NCI-H526 treated with DMSO at 0.1 percent for 48 hours (cell line): Measurements from ENCODE around the gene NDE1.
"Not testable (repeated sequence)": the region's sequence is repeated elsewhere in the genome, so short reads cannot be mapped to it uniquely, and the experiment has no call there.

ENCODE experiments used
- DNase-seq: peaks from one replicate; lab custom pipeline; 2025; lab: John Stamatoyannopoulos, UW

NDE1 gene, protein sequence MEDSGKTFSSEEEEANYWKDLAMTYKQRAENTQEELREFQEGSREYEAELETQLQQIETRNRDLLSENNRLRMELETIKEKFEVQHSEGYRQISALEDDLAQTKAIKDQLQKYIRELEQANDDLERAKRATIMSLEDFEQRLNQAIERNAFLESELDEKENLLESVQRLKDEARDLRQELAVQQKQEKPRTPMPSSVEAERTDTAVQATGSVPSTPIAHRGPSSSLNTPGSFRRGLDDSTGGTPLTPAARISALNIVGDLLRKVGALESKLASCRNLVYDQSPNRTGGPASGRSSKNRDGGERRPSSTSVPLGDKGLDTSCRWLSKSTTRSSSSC

DNA sequence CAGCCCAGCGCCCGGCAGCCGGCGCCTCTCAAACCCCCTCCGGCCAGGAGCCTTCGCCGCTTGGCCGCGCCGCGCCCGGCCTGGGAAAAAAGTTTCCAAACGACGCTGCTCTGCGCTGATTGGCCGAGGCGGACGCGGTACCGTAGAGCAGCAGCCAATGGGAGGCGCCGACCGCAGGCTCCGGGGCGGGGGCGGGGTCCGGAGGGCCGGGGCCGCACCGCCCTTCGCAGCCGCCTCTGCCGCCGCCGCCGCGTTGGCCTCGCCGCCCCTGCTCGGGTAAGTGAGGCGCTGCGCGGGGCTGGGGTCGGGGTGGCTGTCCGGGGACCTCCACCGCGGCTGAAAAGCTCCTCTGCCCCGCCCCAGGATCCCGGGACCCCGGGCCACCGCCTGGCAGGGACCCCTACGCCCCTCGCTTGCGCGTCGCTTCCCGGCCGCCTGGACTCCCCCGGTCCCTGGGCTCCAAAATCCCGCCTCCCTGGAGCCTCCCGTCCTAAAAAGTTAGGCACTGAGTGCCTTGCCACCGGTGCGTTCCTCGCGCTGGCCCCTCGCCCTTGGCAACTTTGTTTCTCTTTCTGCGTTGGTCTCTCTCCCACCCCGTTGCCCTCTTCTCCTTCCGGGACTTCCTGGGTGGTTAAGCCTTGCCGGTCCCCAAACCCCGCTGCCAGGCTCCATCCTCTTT is at the start of gene NDE1:
NDE1 (plus strand) TSS at position 227 of the 679 bp plus-strand sequence. CDS start 14,534 bp downstream, outside the sequence.
- peak; percentile 77 for DNase-seq

DNA sequence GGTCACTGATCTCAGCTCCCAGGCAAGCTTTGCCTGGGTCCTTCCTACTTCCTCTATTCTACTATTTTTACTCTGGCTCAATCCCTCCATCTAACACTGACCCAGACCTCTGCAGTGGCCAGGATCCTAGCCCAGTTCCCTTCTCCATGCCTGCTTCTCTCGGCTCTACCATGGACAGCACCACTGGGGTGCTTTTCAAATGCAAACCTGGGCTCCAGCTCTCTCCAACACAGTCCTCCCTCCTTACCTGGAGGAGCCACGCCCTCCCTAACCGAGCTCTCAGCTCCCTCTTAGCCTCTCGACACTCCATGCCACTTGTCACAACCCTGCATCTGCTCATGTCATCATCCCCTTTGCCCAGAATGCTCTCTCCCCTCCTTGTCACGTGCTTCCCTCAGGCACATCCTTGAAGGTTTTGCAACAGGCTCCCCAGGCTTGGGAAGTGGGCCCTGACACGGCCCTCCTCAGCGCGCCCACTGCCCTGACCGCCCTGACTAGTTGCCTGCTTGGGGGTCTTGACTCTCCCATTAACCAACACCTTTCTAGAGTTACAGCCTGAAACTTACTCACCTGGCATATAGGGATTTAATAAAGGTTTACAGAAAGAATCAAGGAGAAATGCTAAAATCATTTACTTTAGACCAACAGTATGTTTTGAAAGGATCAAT is 48.7 kb upstream of the NDE1 start:
- DNase-seq = no peak

DNA sequence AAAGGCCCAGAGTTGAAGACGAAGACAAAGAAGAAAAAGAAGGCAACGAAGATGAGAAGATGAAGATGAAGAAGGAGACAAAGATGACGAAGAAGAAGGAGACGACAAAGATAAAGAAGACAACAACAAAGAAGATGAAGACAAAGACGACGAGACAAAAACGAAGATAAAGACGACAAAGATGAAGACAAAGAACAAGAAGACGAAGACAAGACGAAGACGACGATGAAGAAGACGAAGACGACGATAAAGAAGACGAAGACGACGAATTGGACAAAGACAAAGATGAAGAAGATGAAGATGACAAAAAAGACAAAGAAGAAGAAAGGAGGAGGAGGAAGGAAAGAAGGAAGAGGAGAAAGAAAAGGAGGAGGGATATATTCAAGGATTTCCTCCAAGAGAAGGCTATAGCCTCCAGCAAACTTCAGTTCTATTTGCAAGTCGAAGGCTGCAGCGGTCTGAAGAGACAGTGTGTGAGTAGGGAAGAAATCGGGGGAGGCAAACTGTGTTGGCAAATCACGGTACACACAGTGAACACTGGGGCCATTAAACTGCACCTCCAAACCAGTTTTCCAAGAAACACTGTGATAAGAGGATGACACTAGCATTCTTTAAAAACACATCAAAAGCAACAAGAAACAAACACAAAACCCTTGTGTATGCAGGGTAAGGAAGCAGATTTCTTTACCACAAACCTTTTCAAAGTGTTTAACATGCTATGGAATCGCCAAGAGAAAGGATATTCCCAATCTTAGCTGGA is 47.6 kb upstream of the NDE1 start:
- no peak for DNase-seq

DNA sequence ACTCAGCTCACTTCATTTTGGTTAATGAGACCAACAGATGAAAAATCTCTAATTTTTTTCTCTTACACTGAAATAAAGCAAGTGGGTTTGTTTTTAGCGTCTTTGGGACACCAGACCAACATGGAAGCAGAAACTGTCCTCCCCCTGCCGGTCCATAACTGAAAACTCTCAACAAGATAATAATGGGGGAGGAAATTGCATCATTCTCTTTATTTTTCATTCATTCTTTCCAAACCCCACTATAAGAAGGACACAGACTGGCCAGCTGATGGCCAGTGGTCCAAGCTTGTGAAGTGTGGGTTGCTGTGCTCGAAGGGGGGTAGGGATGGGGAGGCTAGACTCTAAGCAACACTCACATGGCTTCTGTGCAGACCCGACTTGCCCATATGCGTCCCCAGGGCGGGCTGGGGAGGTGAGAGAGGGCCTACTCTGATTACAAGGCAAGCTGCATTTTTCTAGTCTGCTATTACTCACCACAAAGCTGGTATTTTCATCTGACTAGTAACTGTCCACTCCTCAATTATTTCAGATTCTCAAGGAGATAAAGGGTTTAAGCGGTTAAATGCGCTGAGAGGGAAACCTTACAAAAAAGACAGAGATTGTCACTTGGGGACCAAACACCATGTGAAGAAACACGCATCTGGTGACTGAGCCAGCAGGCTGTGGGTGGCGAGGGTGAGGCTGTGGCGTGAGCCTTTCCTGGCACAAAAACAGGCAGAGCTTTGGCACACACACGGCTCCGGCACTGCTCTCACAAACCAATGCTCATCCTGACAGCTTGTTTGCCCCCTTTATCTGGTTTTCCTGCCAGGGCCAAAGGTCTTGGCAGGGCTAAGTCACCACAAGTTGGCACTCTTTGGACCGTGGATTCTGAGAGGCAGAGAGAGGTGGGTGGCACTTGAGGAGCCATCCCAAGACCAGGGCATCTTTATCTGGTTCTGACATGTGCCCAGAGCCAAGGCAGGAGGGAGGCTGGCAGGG is 45.3 kb upstream of the NDE1 start:
- no peak for DNase-seq

DNA sequence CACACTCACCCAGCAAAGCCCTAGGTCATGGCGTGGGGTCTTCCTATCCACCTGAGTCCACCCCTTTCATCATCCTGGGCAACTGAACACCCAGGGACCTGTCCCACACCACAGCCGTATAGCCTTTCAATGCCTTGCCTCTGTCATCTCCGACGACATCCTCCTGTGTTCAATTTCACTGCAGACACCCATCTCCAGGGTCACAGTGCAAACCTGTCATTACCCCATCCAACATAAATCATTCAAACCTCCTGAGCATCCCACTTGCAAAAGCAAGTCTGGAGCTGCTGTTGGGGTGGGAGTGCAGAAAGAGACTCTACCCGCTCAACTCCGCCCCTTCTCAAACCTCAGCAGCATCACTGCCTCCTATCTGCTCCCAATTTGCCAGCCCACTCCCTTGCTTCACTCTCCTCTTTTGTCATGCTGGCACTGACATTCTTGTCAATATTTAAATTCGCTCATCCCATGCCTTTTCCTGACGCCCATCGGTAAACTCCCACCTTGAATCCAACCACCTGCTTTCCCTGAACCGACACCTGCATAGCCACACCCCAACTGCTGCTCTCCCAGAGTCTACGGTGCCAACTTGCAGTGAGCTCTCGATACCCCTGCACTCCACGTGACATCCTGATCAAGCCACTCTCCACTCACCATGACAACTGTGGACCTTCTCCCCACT is 44.1 kb upstream of the NDE1 start:
- DNase-seq = peak; percentile 60

DNA sequence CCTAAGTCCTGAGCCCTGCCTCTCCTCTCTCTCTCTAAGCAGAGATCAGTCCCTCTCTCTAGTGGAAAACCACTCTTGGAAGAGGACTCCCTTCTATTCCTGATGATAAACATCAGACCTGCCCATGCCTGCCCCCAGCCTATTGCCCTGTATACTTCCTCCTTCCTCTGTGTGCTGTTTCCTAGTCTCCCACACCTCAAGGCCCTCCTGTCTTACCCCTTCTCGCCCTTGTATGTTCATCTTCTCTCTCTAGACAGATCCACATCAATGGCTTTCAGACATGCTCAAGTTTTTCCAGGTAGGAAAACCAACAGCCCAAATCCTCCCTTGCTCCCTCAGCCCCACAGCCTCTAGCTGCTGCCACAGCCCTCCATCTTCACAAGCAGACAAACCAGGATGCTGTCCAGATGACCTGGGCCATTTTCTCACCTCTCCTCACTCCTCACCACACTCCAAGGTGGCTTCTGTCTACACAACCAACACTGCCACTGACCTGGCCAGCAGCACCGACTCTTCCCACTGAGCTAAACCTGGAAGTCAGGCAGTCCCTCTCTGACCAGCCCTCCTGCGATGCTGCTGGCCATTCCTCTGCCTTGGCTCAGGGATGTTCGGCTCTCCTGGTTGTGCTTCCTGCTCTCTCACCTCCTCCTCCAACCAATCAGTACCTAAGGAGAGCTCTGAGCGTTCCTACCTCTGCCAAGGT is 43.4 kb upstream of the NDE1 start:
- DNase-seq = no peak

DNA sequence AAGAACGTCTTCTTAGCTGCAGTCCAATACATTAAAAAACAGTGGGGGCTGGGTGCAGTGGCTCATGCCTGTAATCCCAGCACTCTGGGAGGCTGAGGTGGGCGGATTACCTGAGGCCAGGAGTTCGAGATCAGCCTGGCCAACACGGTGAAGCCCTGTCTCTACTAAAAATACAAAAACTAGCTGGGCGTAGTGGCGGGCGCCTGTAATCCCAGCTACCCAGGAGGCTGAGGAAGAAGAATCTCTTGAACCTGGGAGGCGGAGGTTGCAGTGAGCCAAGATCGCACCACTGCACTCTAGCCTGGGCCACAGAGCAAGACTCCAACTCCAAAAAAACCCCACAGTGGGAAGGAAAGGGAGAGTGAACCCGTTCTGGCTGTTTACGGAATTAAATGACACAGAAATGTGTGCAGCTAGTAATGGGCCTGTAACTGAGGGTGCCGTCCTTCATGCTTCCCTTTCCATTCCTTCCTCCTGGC is 42.8 kb upstream of the NDE1 start:
- DNase-seq = not testable (repeated sequence)

DNA sequence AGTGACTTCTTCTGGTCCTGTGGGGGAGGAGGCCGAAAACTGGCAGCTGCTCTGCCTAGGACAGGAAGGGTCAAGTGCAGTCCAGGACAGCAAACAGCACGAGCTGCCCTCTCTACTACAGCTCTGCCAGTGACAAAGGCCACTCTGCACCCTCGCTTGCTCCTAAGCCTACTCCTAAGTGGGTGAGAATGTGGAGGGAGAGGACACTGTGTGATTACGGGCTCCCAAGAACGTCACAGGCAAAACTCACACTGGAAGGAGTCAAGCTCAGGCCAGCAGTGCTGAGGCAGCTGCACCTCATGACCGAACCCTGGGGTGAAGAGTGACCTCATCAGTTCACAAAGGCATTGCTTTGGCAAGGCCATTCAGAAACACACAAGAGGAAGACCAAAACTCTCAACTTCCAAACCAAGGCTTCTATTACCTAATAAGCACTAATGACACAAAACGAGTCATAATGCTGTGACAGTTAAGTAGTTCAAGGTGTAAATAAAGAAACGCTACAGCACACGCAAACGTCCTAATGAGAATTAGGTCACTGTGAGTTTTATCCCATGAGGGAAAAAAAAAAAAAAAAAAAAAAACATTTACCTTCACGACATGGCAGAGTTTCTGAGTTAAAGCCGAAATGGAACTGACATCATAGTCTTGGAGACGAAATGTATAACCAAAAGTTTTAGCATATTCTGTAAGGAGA is 42.2 kb upstream of the NDE1 start:
- DNase-seq = no peak

DNA sequence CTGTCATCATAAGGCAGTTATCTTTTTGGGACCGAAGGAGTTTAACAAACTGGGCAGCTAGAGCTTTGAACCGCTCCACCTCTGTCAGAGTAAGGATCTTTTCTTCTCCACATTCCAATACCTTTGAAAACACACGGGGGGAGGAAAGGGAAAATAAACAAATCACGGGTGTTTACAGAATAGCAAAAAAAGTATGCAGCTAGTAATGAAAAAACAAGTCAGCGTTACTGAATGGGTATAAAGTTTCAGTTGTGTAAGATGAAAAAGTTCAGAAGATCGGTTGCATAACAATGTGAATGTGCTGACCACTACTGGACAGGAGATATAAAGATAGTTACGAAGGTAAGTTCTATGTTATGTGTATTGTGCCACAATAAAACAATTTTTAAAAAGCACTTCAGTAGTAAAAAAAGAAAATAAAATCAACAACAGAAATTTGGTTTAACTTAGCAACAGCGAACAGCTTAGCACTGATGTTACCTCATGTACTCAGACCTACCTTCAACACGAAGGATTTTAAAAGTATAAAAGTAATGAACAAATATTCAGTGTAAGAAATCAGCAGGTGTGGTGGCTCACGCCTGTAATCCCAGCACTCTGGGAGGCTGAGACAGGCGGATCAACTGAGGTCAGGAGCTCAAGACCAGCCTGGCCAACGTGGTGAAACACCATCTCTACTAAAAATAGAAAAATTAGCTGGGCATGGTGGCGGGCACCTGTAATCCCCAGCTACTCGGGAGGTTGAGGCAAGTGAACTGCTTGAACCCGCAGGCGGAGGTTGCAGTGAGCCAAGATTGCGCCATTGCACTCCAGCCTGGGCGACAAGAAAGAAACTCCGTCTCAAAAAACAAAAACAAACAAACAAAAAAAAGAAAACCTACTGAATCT is 41.4 kb upstream of the NDE1 start:
- no peak for DNase-seq

DNA sequence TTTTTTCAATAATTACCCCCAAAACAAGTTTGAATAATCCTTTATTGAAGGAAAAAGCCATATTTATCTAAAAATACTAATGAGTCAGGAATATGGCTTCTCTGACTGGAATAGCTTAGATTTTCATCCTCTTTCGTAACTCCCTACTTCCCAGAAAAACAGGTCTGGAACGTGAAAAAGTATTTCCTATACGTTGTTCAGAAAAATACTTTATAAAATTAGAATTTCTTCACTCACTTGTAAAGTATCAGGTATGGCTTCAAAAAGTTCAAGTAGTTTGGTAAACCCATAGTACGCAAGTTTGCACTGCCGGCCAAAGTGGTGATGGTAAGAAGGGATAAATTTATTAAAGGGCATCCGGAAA is 40.8 kb upstream of the NDE1 start:
- DNase-seq = no peak

DNA sequence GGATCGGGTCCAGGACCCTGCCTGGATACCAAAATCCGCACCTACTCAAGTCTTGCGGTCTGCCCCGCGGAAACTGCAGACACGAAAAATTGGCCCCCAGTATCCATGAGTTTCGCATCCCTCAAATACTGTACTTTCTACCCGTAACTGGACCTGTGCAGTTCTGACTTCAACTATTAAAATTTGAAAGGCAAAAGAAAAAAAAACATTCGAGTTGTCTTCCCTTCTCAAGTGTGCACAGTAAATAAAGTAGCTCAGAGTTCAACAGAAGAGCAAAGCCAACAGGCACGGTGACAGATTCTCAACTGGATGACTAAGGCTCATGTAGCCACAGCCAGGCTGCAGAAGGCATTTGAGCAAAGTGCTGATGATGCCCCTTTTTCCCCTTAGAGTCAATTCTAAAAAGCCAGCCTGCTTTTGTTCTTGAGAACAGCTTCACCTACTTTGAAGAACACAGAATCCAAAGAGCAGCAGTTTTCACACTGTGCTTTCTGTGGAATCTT is 39.6 kb upstream of the NDE1 start:
- no peak for DNase-seq

DNA sequence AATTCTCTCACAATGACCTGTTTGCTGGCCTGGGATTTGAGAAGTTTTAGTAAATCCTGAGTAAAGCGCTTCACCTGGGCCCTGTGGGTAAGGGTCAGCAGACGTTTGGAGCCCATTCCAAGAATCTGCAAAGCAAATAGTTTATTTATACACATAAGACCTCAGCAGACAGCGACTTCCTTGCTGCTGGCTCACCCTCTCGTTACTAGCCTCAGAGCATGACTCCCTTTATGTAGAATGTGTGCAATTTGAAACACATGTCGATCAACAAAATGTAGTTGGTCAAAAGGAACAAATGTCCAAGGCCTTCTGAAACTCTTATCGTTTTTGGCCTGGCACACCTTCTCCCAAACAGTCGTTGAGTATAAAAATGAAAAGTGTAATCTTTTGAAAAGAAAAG is 38.4 kb upstream of the NDE1 start:
- DNase-seq = no peak

DNA sequence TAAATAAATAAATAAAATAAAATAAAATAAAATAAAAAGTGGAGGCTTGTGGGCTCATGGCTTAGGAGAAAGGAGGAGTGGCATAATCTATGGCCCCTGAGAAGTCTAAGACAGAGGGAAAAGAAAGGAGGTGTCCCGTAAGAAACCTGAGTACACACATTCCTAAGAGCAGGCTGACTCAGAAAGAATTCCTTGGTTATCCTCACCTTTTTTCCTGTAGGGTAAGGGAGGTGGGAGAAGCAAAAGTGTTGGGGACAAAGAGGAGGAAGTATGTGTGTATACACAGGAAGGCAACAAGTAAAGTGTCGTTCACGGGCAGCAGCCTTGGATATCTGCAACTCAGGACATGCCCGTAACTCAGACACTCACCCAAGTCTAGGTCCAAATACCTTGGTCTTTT is 36.4 kb upstream of the NDE1 start:
- no peak for DNase-seq

DNA sequence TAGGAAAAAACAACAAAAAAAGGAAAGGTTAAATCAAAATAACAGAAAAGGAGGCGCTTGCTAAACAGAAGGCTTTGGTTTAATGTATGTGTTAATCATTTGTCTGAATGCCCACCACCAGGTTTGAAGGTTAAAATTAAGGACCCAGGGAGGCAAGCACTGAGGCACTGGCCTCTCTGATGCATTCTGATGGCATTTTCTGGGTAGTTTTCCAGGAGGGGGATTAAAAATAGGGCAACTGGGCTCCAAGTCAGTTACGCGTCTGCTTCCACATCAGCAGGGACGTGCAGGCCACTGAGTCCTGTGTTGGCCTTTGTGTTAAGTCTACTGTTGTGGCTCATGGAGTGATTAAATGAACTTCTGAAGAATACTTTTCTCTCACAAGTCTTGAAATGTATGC is 34.0 kb upstream of the NDE1 start:
- DNase-seq = no peak

DNA sequence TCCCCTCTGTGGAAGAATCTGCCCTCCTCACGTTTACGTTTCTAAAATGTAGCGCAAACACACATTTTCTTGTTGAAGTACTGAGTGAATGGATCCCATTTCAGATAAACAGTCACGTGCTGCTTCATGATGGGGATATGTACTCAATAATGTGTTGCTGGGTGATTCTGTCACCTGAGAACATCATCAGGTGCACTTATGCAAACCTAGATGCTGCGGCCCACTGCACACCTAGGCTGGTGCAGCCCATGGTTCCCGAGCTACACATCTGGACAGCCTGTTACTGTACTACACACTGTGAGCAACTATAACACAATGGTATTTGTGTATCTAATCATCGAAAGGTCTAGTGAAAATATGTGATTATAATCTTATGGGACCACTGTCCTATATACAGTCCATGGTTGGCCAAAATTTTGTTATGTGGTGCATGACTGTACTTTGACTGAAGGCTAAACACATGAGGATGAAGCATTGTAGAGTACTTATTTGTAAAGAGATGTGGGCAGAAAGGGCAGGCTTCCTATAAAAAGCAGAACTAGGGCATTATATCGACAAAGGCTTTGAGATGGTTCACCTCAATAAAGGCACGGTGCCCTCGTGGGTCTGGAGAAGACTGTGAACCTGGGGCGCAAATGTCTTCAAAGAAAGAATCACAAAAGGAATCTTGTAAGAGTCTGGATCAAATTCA is 33.4 kb upstream of the NDE1 start:
- DNase-seq = peak; percentile 76

DNA sequence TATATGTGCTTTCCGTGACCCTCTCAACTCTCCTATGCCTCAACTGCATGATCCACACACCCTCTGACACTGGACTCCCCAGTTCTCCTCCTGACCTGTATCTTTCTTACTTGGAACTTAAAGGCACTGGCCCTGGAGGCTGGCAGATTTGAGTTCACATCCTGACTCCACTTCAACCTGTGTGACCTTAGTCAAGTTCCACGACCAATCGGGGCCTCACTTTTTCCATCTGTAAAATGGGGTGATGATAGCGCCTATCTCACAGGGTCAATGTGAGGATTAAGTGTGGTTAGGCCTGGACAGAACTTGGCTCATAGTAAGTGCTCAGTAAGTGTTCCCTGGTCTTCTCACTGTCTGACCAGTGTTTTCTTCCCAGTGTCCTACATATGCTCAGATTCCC is 32.1 kb upstream of the NDE1 start:
- DNase-seq = no peak

DNA sequence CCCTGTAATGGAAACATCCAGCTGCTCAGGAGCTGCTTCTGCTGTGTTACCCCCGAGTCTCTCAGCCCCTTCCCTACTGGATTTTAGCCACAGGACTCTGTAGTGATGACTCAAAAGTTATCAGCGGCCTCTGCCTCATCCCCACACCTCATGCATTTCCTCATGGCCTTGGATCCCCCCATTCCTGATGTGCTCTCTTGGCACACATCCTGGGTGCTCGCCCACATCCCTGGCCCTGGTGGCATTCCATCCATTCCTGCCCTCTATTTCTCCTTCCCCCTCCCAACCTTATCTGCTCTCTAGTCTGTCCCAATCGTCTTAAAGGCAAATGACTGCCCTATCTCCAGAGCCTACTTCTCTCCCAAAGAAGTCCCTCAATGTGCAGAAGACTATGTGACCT is 31.7 kb upstream of the NDE1 start:
- no peak for DNase-seq
